ENCODE results near the gene OAT.

Gene OAT

DNA sequence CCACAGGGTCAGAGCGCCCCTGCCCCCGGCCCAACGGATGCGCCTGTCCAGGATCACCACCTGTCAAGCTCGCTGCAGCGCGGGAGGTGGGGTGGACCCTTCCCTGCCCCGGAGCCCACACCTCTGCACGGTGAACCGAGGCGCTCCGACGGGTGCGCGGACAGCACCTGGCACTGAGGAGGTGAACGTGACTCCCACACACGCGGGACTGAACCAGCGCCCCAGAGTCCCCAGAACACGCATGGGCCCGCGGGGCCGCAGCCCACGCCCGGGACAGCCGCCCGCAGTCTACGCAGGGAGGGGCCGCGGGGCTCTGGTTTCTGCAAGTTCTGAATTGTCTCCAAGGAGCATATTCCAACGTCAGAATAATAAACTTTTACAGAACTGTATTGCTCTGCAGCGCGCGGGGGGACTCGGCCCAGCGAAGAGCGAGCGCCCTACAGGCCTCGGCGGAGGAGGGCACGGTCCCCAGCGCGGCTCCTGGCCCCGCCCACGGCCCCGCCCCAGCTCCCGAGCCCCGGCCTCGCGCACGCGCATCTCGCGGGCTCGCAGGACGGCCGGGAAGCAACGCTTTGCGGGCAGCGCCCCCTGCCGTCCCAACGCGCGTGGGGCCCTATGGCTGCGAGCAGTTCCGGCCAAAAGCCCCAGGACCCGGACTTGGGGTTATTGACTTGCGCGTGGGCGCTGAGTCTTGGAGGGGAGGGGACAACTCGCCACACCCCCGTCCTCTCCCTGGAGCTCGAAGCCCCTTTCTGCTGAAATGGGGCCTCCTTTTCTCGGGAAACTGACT is 29.7 kb downstream of the OAT start:
- H3K4me2 ChIP-seq (ENCODE audit: low read length, poor library complexity, severe bottlenecking) = peak overlapping the region; percentile 82
- peak overlapping the region; percentile 81 for H3K9ac ChIP-seq (ENCODE audit: low read length)
- no peaks in the 10 kb centered on the region for H3K9me3 ChIP-seq (ENCODE audit: control insufficient read depth, low read length)
- peaks cover 0 to 15% of the 10 kb centered on the region in 2 experiments for H3K27me3 ChIP-seq (ENCODE audit: control insufficient read depth in 1 of 2, insufficient read depth in 1 of 2, low read length in 2 of 2)
- H3K14ac ChIP-seq (ENCODE audit: low read length in 2 of 2) = peak overlapping the region in 1 of 2 experiments; percentile 93
- no peak overlapping the region for H2AK5ac ChIP-seq (ENCODE audit: low read length, severe bottlenecking)
- H4K91ac ChIP-seq (ENCODE audit: low read length) = peak overlapping the region; percentile 98
- no peak overlapping the region for H3K27ac ChIP-seq (ENCODE audit: low read length, poor library complexity, severe bottlenecking)
- H2AFZ ChIP-seq (ENCODE audit: low read depth, low read length) = peak overlapping the region; percentile 72
- peak; percentile 77 for DNase-seq
- peak overlapping the region; percentile 92 for H4K8ac ChIP-seq (ENCODE audit: low read length)
- no peak overlapping the region for H2BK5ac ChIP-seq (ENCODE audit: low read depth, low read length, poor library complexity, severe bottlenecking)
- WGBS = 13% methylated on average over 56 of the region's 74 CpGs
- H3K4me3 ChIP-seq (ENCODE audit: insufficient read depth in 1 of 2, low read depth in 1 of 2, low read length in 2 of 2) = peak overlapping the region; percentile 41 to 69
- H3K36me3 ChIP-seq (ENCODE audit: control insufficient read depth in 1 of 2, insufficient read depth in 2 of 2, low read depth in 1 of 2, low read length in 2 of 2) = no peaks in the 10 kb centered on the region
- no peak overlapping the region for H3K23ac ChIP-seq (ENCODE audit: low read length in 2 of 2)
- H3K4ac ChIP-seq (ENCODE audit: low read depth in 1 of 2, low read length in 2 of 2) = peak overlapping the region; percentile 74 to 98
- peak overlapping the region in 1 of 2 experiments; percentile 80 for H2BK12ac ChIP-seq (ENCODE audit: low read length in 2 of 2)
- H3K18ac ChIP-seq (ENCODE audit: low read depth in 1 of 2, low read length in 2 of 2) = peak overlapping the region; percentile 85 to 94
- peak overlapping the region; percentile 86 for H2BK15ac ChIP-seq (ENCODE audit: low read depth, poor library complexity, severe bottlenecking)
- H3K79me1 ChIP-seq (replicated peaks; ENCODE audit: low read length, poor library complexity, severe bottlenecking) = no peaks in the 10 kb centered on the region
- H2BK120ac ChIP-seq (ENCODE audit: low read depth, low read length) = peak overlapping the region; percentile 82
- H3K4me1 ChIP-seq (ENCODE audit: control insufficient read depth, insufficient read depth, low read depth, low read length) = peaks cover 18% of the 10 kb centered on the region

DNA sequence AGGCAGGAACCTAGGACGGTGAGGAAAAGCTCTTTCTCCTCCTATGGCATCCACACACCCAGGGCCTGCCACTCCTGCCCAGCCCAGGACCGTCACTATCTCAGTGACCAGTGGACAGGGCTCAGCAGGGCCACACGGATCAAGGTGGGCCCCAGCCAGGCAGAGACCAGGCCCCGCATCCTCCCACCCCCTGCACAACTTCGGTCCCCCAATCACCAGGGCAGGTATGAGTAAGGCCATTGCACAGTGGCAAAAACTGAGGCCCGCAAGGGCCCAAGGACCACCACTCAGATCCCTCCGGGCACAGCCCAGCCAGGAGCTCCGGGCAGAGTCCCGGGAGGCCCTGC is 30.3 kb downstream of the OAT start:
- Histone ChIP-seq H2BK120ac (ENCODE audit: low read depth, low read length) (no peak overlapping the region), H3K9me3 (ENCODE audit: control insufficient read depth, low read length) (no peaks in the 10 kb centered on the region), H3K79me1 (replicated peaks; ENCODE audit: low read length, poor library complexity, severe bottlenecking) (no peaks in the 10 kb centered on the region), H3K18ac (ENCODE audit: low read depth in 1 of 2, low read length in 2 of 2) (peak overlapping the region; percentile 85 to 94), H2BK15ac (ENCODE audit: low read depth, poor library complexity, severe bottlenecking) (no peak overlapping the region), H3K36me3 (ENCODE audit: control insufficient read depth in 1 of 2, insufficient read depth in 2 of 2, low read depth in 1 of 2, low read length in 2 of 2) (no peaks in the 10 kb centered on the region), H3K4me2 (ENCODE audit: low read length, poor library complexity, severe bottlenecking) (no peak overlapping the region), H3K9ac (ENCODE audit: low read length) (peak overlapping the region; percentile 74), H3K23ac (ENCODE audit: low read length in 2 of 2) (no peak overlapping the region), H3K14ac (ENCODE audit: low read length in 2 of 2) (no peak overlapping the region), H3K27me3 (ENCODE audit: control insufficient read depth in 1 of 2, insufficient read depth in 1 of 2, low read length in 2 of 2) (peaks cover 0 to 15% of the 10 kb centered on the region in 2 experiments), H3K4ac (ENCODE audit: low read depth in 1 of 2, low read length in 2 of 2) (peak overlapping the region; percentile 74 to 98), H2BK5ac (ENCODE audit: low read depth, low read length, poor library complexity, severe bottlenecking) (no peak overlapping the region), H3K27ac (ENCODE audit: low read length, poor library complexity, severe bottlenecking) (no peak overlapping the region), H3K4me1 (ENCODE audit: control insufficient read depth, insufficient read depth, low read depth, low read length) (peaks cover 17% of the 10 kb centered on the region), H4K91ac (ENCODE audit: low read length) (peak overlapping the region; percentile 98), H4K8ac (ENCODE audit: low read length) (peak overlapping the region; percentile 92), H2AK5ac (ENCODE audit: low read length, severe bottlenecking) (no peak overlapping the region), H2BK12ac (ENCODE audit: low read length in 2 of 2) (peak overlapping the region in 1 of 2 experiments; percentile 80), H2AFZ (ENCODE audit: low read depth, low read length) (no peak overlapping the region), H3K4me3 (ENCODE audit: insufficient read depth in 1 of 2, low read depth in 1 of 2, low read length in 2 of 2) (peak overlapping the region in 1 of 2 experiments; percentile 69)
- 63% methylated on average over 9 of the region's 9 CpGs for whole genome bisulfite sequencing
- no peak for DNase-seq

DNA sequence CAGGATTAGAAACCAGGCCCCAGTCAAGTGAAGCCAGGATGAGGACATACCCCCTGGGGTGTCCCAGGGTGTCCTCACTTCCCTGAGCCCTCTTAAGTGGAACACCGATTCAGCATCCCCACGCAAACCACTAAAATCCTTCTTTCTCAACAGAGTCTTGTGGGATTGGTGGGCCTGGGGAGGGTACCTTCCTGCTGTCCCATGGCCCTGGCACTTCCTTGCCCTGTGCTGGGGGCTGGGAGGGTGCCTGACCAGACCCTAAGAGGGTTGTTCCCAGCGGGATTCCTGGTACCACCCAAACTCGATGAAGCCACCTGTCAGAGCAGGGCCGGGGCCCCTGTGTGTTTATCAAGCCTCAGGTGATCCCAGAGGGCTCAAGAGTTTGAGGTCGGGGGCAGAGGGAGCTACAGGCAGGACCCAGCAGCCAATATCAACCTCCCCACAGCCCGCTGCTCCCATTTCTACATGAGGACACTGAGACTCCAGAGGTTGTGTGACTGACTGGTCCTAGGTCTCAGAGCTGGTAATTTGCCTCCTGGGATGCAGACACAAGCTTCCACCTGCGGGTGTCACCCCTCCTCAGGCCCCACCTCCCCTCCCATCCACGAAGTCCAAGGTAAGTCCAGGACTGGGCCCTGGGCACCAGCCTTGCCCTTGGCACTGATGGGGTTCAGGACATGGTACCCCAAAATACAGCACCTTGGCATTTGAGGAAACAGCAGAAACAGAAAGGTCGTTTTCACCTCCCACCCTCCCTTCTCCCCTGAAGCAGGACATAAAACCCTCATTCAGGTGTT is 31.4 kb downstream of the OAT start:
- Histone ChIP-seq H2BK5ac (ENCODE audit: low read depth, low read length, poor library complexity, severe bottlenecking) (no peak overlapping the region), H3K4me3 (ENCODE audit: insufficient read depth in 1 of 2, low read depth in 1 of 2, low read length in 2 of 2) (no peak overlapping the region), H3K27ac (ENCODE audit: low read length, poor library complexity, severe bottlenecking) (no peak overlapping the region), H3K14ac (ENCODE audit: low read length in 2 of 2) (no peak overlapping the region), H3K79me1 (replicated peaks; ENCODE audit: low read length, poor library complexity, severe bottlenecking) (no peaks in the 10 kb centered on the region), H2BK12ac (ENCODE audit: low read length in 2 of 2) (peak overlapping the region in 1 of 2 experiments; percentile 49), H2AK5ac (ENCODE audit: low read length, severe bottlenecking) (peak overlapping the region; percentile 16), H3K27me3 (ENCODE audit: control insufficient read depth in 1 of 2, insufficient read depth in 1 of 2, low read length in 2 of 2) (peaks cover 0 to 19% of the 10 kb centered on the region in 2 experiments), H3K18ac (ENCODE audit: low read depth in 1 of 2, low read length in 2 of 2) (peak overlapping the region in 1 of 2 experiments; percentile 6), H3K9ac (ENCODE audit: low read length) (no peak overlapping the region), H3K36me3 (ENCODE audit: control insufficient read depth in 1 of 2, insufficient read depth in 2 of 2, low read depth in 1 of 2, low read length in 2 of 2) (no peaks in the 10 kb centered on the region), H3K4me2 (ENCODE audit: low read length, poor library complexity, severe bottlenecking) (no peak overlapping the region), H2BK120ac (ENCODE audit: low read depth, low read length) (no peak overlapping the region), H3K9me3 (ENCODE audit: control insufficient read depth, low read length) (no peaks in the 10 kb centered on the region), H2BK15ac (ENCODE audit: low read depth, poor library complexity, severe bottlenecking) (peak overlapping the region; percentile 21), H3K4ac (ENCODE audit: low read depth in 1 of 2, low read length in 2 of 2) (no peak overlapping the region), H2AFZ (ENCODE audit: low read depth, low read length) (no peak overlapping the region), H3K23ac (ENCODE audit: low read length in 2 of 2) (no peak overlapping the region), H3K4me1 (ENCODE audit: control insufficient read depth, insufficient read depth, low read depth, low read length) (peaks cover 15% of the 10 kb centered on the region), H4K8ac (ENCODE audit: low read length) (no peak overlapping the region), H4K91ac (ENCODE audit: low read length) (peak overlapping the region; percentile 52)
- 83% methylated on average over 10 of the region's 10 CpGs for WGBS
- DNase-seq = no peak

Measured in mesenchymal stem cell (in vitro differentiated cells and primary cell).